IPS DF 6.9 (cell line): ENCODE results near the gene SPIN1.

ENCODE experiments used
- DNase-seq: peaks from one replicate; pipeline ENCODE4 v3.0.0-alpha.2; 2013; ENCODE audit warnings: low read depth, low spot score
- H3K27ac ChIP-seq: one replicate; pipeline ENCODE4 v1.5.1; 2013; ENCODE audit warnings: low read length, control low read depth
- H3K27me3 ChIP-seq: 2 replicates; pipeline ENCODE4 v1.6.1; 2013; ENCODE audit warnings: mild to moderate bottlenecking, low read length; ENCODE audit not compliant: control insufficient read depth, insufficient read depth
- H3K36me3 ChIP-seq: 2 replicates; pipeline ENCODE4 v1.6.1; 2013; ENCODE audit warnings: low read length; ENCODE audit not compliant: control insufficient read depth, insufficient read depth
- H3K4me1 ChIP-seq: 2 replicates; pipeline ENCODE4 v1.6.1; 2013; ENCODE audit warnings: low read length; ENCODE audit not compliant: control insufficient read depth, insufficient read depth
- H3K4me3 ChIP-seq: 2 replicates; pipeline ENCODE4 v1.5.1; 2013; ENCODE audit warnings: mild to moderate bottlenecking, low read length
- H3K9me3 ChIP-seq: 2 replicates; pipeline ENCODE4 v1.6.1; 2013; ENCODE audit warnings: low read length, inconsistent platforms; ENCODE audit not compliant: control insufficient read depth, insufficient read depth
- WGBS: extraction: QIAGEN DNeasy Blood & Tissue Kit; methylation state at CpG from one replicate; pipeline ENCODE4 v1.1.7; 2013; ENCODE audit warnings: mixed read lengths, missing lambda C conversion rate; ENCODE audit not compliant: insufficient read length, insufficient coverage; 5-methylcytosine and 5-hydroxymethylcytosine counted together

SPIN1 gene

GRCh38 chr9:88387552-88388202 is 567 bp upstream of the SPIN1 start:
- no peaks in the 10 kb centered on the region for H3K9me3 ChIP-seq
- peaks cover 2% of the 10 kb centered on the region; the same call in 1 of the 2 replicates for H3K4me1 ChIP-seq
- peak overlapping the region; percentile 34 for H3K27ac ChIP-seq
- H3K27me3 ChIP-seq, result no peaks in the 10 kb centered on the region
- H3K36me3 ChIP-seq, result no peaks in the 10 kb centered on the region
- no peak for DNase-seq
- peak overlapping the region; percentile 68 for H3K4me3 ChIP-seq
- no CpG with 5 or more reads among the region's 40 CpGs for WGBS

- H3K27me3 ChIP-seq, result no peaks in the 10 kb centered on the region
- no peaks in the 10 kb centered on the region for H3K9me3 ChIP-seq
- DNase-seq, result no peak
- peaks cover 2% of the 10 kb centered on the region; the same call in 1 of the 2 replicates for H3K4me1 ChIP-seq
- peak overlapping the region; percentile 75 for H3K4me3 ChIP-seq
- H3K36me3 ChIP-seq, result no peaks in the 10 kb centered on the region
- no CpG with 5 or more reads among the region's 71 CpGs for WGBS
- H3K27ac ChIP-seq, result no peak overlapping the region
Measured at GRCh38 chr9:88388886-88389605, 802 bp downstream of the SPIN1 start.

- H3K27ac ChIP-seq, result no peak overlapping the region
Measured at GRCh38 chr9:88390371-88390990, 2.2 kb downstream of the SPIN1 start.

GRCh38 chr9:88391236-88391635 is 3.0 kb downstream of the SPIN1 start:
- Histone ChIP-seq H3K36me3 (no peaks in the 10 kb centered on the region), H3K4me1 (peaks cover 2% of the 10 kb centered on the region; the same call in 1 of the 2 replicates), H3K27ac (no peak overlapping the region), H3K9me3 (no peaks in the 10 kb centered on the region), H3K4me3 (no peak overlapping the region), H3K27me3 (no peaks in the 10 kb centered on the region)
- no CpG with 5 or more reads among the region's 2 CpGs for WGBS
- no peak for DNase-seq

More at GRCh38 chr9:88390371-88390990, 2.2 kb downstream of the SPIN1 start:
- Histone ChIP-seq H3K4me1 (peaks cover 2% of the 10 kb centered on the region; the same call in 1 of the 2 replicates), H3K9me3 (no peaks in the 10 kb centered on the region), H3K27me3 (no peaks in the 10 kb centered on the region), H3K36me3 (no peaks in the 10 kb centered on the region), H3K4me3 (no peak overlapping the region)
- WGBS, result no CpG with 5 or more reads among the region's 3 CpGs
- no peak for DNase-seq

- DNase-seq, result no peak
- Histone ChIP-seq H3K4me3 (no peak overlapping the region), H3K9me3 (no peaks in the 10 kb centered on the region), H3K27ac (no peak overlapping the region), H3K4me1 (peaks cover 2% of the 10 kb centered on the region; the same call in 1 of the 2 replicates), H3K36me3 (no peaks in the 10 kb centered on the region), H3K27me3 (no peaks in the 10 kb centered on the region)
- WGBS, result no CpG with 5 or more reads among the region's 3 CpGs
Measured at GRCh38 chr9:88391921-88392320, 3.7 kb downstream of the SPIN1 start.

- H3K27ac ChIP-seq, result no peak overlapping the region
- no CpG with 5 or more reads among the region's 1 CpG for WGBS
- peaks cover 2% of the 10 kb centered on the region; the same call in 1 of the 2 replicates for H3K4me1 ChIP-seq
- H3K9me3 ChIP-seq, result no peaks in the 10 kb centered on the region
- no peak overlapping the region for H3K4me3 ChIP-seq
- DNase-seq, result no peak
- no peaks in the 10 kb centered on the region for H3K36me3 ChIP-seq
- H3K27me3 ChIP-seq, result no peaks in the 10 kb centered on the region
Measured at GRCh38 chr9:88392549-88392948, 4.3 kb downstream of the SPIN1 start.

GRCh38 chr9:88396836-88397577 is 8.8 kb downstream of the SPIN1 start:
- WGBS, result no CpG with 5 or more reads among the region's 3 CpGs
- DNase-seq, result no peak
- Histone ChIP-seq H3K27me3 (no peaks in the 10 kb centered on the region), H3K9me3 (no peaks in the 10 kb centered on the region), H3K27ac (no peak overlapping the region), H3K4me1 (no peaks in the 10 kb centered on the region), H3K4me3 (no peak overlapping the region), H3K36me3 (no peaks in the 10 kb centered on the region)

GRCh38 chr9:88398016-88398415 is 9.8 kb downstream of the SPIN1 start:
- no peaks in the 10 kb centered on the region for H3K27me3 ChIP-seq
- H3K9me3 ChIP-seq, result no peaks in the 10 kb centered on the region
- no peak overlapping the region for H3K27ac ChIP-seq
- no peaks in the 10 kb centered on the region for H3K4me1 ChIP-seq
- H3K4me3 ChIP-seq, result no peak overlapping the region
- H3K36me3 ChIP-seq, result no peaks in the 10 kb centered on the region
- no CpG with 5 or more reads among the region's 5 CpGs for WGBS
- DNase-seq, result no peak

- no peaks in the 10 kb centered on the region for H3K36me3 ChIP-seq
- H3K27me3 ChIP-seq, result no peaks in the 10 kb centered on the region
- DNase-seq, result no peak
- no peak overlapping the region for H3K27ac ChIP-seq
- WGBS, result no CpG with 5 or more reads among the region's 3 CpGs
- no peaks in the 10 kb centered on the region for H3K9me3 ChIP-seq
- H3K4me1 ChIP-seq, result no peaks in the 10 kb centered on the region
- no peak overlapping the region for H3K4me3 ChIP-seq
Measured at GRCh38 chr9:88399966-88400365, 11.7 kb downstream of the SPIN1 start.

- Histone ChIP-seq H3K27me3 (no peaks in the 10 kb centered on the region), H3K27ac (no peak overlapping the region), H3K4me3 (no peak overlapping the region), H3K4me1 (no peaks in the 10 kb centered on the region), H3K9me3 (no peaks in the 10 kb centered on the region), H3K36me3 (no peaks in the 10 kb centered on the region)
- DNase-seq, result no peak
- WGBS, result no CpG with 5 or more reads among the region's 4 CpGs
Measured at GRCh38 chr9:88403340-88403739, 15.1 kb downstream of the SPIN1 start.
